Smooth muscle cell (in vitro differentiated cells): Measurements from ENCODE around the gene GOLGA8H. TPM values are rescaled to one million over a fixed set of nuclear protein-coding genes. Genes with fewer than 3 reads are reported as not detected.
"Not testable (repeated sequence)": the region's sequence is repeated elsewhere in the genome, so short reads cannot be mapped to it uniquely, and the experiment has no call there.

ENCODE experiments used
- DNase-seq: peaks from one replicate; lab custom pipeline; 2025; ENCODE audit not compliant: unreplicated experiment; lab: John Stamatoyannopoulos, UW
- H2AFZ ChIP-seq: fragments of 200-600 bp; sonication (generic); 2 replicates; pipeline ENCODE4 v1.6.0; 2016; ENCODE audit warnings: antibody characterized with exemption, low read depth, mild to moderate bottlenecking
- H3F3A ChIP-seq: fragments of 200-600 bp; sonication (generic); 2 replicates; pipeline ENCODE4 v1.6.0; 2017; ENCODE audit warnings: antibody characterized with exemption, low read depth
- H3K27ac ChIP-seq: fragments of 200-600 bp; sonication (generic); 2 replicates; pipeline ENCODE4 v1.5.1; 2016; ENCODE audit warnings: low read depth, mild to moderate bottlenecking
- H3K27me3 ChIP-seq: fragments of 200-600 bp; sonication (generic); 2 replicates; pipeline ENCODE4 v1.6.1; 2016; ENCODE audit warnings: low read depth, mild to moderate bottlenecking
- H3K36me3 ChIP-seq: fragments of 200-600 bp; sonication (generic); 2 replicates; pipeline ENCODE4 v1.5.1; 2016; ENCODE audit warnings: low read depth
- H3K4me1 ChIP-seq: fragments of 200-600 bp; sonication (generic); 2 replicates; pipeline ENCODE4 v1.5.1; 2016; ENCODE audit warnings: low read depth
- H3K4me2 ChIP-seq: fragments of 200-600 bp; sonication (generic); 2 replicates; pipeline ENCODE4 v1.6.0; 2016; ENCODE audit warnings: mild to moderate bottlenecking
- H3K4me3 ChIP-seq: fragments of 200-600 bp; sonication (generic); 2 replicates; pipeline ENCODE4 v1.5.1; 2016; ENCODE audit warnings: mild to moderate bottlenecking
- H3K79me2 ChIP-seq: fragments of 200-600 bp; sonication (generic); 2 replicates; pipeline ENCODE4 v1.6.0; 2016; ENCODE audit warnings: low read depth, mild to moderate bottlenecking
- H3K9ac ChIP-seq: fragments of 200-600 bp; sonication (generic); 2 replicates; pipeline ENCODE4 v1.6.0; 2016; ENCODE audit warnings: low read depth
- H3K9me3 ChIP-seq: fragments of 200-600 bp; sonication (generic); replicated peaks from 2 replicates; pipeline ENCODE4 v1.5.1; 2016; ENCODE audit warnings: low read depth
- H4K20me1 ChIP-seq: fragments of 200-600 bp; sonication (generic); 2 replicates; pipeline ENCODE4 v1.6.0; 2016; ENCODE audit warnings: low read depth
- WGBS: methylation state at CpG from one replicate; pipeline ENCODE4 v1.1.7; 2016; ENCODE audit warnings: low lambda C conversion rate; 5-methylcytosine and 5-hydroxymethylcytosine counted together
- polyA plus RNA-seq: library from polyadenylated mRNA; unstranded; fragments of >200 nt; fragmentation: Nextera tagmentation; extraction: Ambion mirVana; gene quantifications from 2 replicates; pipeline ENCODE4 v1.2.1, GENCODE V29; 2016
- total RNA-seq: library from RNA; depleted of rRNA; stranded (reverse); fragments of >200 nt; gene quantifications from 2 replicates; pipeline ENCODE4 v1.2.3, GENCODE V29; 2014
- TF ChIP-seq, protein P1 (sequence below): fragments of 200-600 bp; sonication (generic); IDR thresholded peaks from 2 replicates; pipeline ENCODE4 v1.5.1; 2017; ENCODE audit warnings: borderline replicate concordance, mild to moderate bottlenecking, antibody characterized with exemption; ENCODE audit not compliant: insufficient read depth, poor library complexity, severe bottlenecking

GOLGA8H gene
- 0.27 TPM in 1 of 2 replicates, not detected in the other for total RNA-seq
- polyA plus RNA-seq = not detected in 2 replicates

DNA sequence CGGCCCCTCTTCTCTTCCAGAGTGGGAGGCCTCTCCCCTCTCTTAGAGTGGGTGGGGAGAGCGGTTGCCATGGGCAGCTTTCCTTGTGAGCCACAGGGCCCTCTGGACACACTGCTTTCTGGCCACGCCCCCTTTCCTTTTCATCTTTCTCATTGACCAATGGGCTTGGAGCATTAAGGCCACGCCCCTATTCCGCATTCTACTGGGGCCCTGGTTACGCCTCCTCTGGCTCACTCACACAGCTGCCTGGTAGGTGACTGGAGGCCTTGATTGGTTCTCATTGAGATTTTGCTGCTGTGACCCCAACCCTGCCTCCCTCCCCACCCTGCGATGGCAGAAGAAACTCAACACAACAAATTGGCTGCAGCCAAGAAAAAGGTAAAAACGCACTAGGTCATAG, at the start of gene GOLGA8H:
Gene GOLGA8H (plus strand): TSS at position 233 of the 400 bp plus-strand sequence. CDS start 98 bp downstream, at position 331.
- WGBS = 91% methylated on average over 8 of the region's 8 CpGs
- not testable (repeated sequence) for H3K4me2 ChIP-seq

DNA sequence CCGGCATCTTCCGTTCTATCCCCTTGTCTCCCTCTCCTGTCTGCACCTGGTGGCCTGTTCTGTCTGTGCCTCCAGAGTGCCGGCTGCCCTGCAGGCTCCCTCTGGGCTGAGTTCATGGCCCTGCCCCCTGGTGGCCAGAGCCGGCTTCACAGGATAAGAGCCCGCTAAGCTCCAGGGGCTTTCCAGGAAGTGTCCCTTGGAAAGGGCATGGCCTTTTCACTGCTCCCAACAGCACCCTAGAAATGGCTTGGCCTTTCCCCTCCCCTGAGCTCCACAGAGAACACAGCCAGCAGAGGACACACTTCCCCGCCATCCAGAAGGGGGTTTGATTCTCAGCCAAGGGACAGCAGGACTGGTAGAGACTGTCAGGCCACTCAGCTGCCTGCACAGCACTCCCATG, 36.9 kb upstream of the GOLGA8H start:
- H3K9ac ChIP-seq, H3K27ac ChIP-seq, H3K9me3 ChIP-seq, H3K4me2 ChIP-seq, H3K4me1 ChIP-seq, H2AFZ ChIP-seq, H3K27me3 ChIP-seq, DNase-seq, H3K36me3 ChIP-seq, H4K20me1 ChIP-seq, H3K79me2 ChIP-seq, H3K4me3 ChIP-seq, H3F3A ChIP-seq: not testable (repeated sequence)
- TF ChIP-seq, protein P1, sequence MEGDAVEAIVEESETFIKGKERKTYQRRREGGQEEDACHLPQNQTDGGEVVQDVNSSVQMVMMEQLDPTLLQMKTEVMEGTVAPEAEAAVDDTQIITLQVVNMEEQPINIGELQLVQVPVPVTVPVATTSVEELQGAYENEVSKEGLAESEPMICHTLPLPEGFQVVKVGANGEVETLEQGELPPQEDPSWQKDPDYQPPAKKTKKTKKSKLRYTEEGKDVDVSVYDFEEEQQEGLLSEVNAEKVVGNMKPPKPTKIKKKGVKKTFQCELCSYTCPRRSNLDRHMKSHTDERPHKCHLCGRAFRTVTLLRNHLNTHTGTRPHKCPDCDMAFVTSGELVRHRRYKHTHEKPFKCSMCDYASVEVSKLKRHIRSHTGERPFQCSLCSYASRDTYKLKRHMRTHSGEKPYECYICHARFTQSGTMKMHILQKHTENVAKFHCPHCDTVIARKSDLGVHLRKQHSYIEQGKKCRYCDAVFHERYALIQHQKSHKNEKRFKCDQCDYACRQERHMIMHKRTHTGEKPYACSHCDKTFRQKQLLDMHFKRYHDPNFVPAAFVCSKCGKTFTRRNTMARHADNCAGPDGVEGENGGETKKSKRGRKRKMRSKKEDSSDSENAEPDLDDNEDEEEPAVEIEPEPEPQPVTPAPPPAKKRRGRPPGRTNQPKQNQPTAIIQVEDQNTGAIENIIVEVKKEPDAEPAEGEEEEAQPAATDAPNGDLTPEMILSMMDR = peak; percentile 39
- 10% methylated on average over 3 of the region's 6 CpGs for WGBS

More for the DNA sequence above, at the start of gene GOLGA8H:
- not testable (repeated sequence) for H3K4me3 ChIP-seq, H3K9me3 ChIP-seq, DNase-seq, H3K27me3 ChIP-seq, H3K79me2 ChIP-seq, H3F3A ChIP-seq, H4K20me1 ChIP-seq, H3K4me1 ChIP-seq, H3K36me3 ChIP-seq, H2AFZ ChIP-seq, H3K9ac ChIP-seq, H3K27ac ChIP-seq

GRCh38 chr15:30573012-30573491, 30.8 kb upstream of the GOLGA8H start:
- H3K36me3 ChIP-seq, H3K27ac ChIP-seq, H3K9me3 ChIP-seq, H4K20me1 ChIP-seq, DNase-seq, H3K4me1 ChIP-seq, H3K79me2 ChIP-seq, H2AFZ ChIP-seq, H3K9ac ChIP-seq, H3K27me3 ChIP-seq, H3F3A ChIP-seq: not testable (repeated sequence)
- H3K4me2 ChIP-seq = peak overlapping the region; percentile 71
- no CpG with 5 or more reads among the region's 38 CpGs for WGBS
- peak overlapping the region; percentile 41 for H3K4me3 ChIP-seq

GRCh38 chr15:30579394-30579970, 24.3 kb upstream of the GOLGA8H start:
- H4K20me1 ChIP-seq, H3F3A ChIP-seq, H3K79me2 ChIP-seq, H2AFZ ChIP-seq, H3K9me3 ChIP-seq, DNase-seq, H3K36me3 ChIP-seq, H3K27ac ChIP-seq, H3K4me2 ChIP-seq, H3K4me1 ChIP-seq, H3K4me3 ChIP-seq, H3K9ac ChIP-seq, H3K27me3 ChIP-seq: not testable (repeated sequence)
- WGBS = no CpG with 5 or more reads among the region's 6 CpGs

DNA sequence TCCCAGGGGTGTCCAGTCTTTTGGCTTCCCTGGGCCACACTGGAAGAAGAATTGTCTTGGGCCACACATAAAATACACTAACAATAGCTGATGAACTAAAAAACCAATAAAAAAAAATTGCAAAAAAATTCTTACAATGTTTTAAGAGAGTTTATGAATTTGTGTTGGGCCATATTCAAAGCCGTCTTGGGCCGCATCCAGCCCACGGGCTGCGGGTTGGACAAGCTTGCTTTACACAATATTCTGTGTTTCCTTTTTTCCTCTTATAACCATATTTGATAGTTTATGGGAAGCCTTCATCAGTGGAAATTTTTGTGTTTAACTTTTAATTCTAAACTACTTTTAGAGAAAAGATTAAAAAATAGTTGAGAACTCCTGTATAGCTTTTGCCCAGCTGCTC, 23.1 kb upstream of the GOLGA8H start:
- not testable (repeated sequence) for H3K36me3 ChIP-seq, H2AFZ ChIP-seq, H3K9me3 ChIP-seq, H3K4me1 ChIP-seq, H3K79me2 ChIP-seq, H3F3A ChIP-seq, H3K9ac ChIP-seq, H3K4me3 ChIP-seq, H3K27me3 ChIP-seq, H4K20me1 ChIP-seq, DNase-seq, H3K4me2 ChIP-seq, H3K27ac ChIP-seq
- no CpG with 5 or more reads among the region's 4 CpGs for WGBS
